ENCODE data around the gene MTUS2. TPM values are rescaled to one million over a fixed set of nuclear protein-coding genes. Genes with fewer than 3 reads are reported as not detected.

Gene MTUS2
- total and polyA plus RNA-seq, 4 donors, result under 0.01 to 0.70 (median 0.15) TPM

- Histone ChIP-seq H3K9ac (ENCODE audit: low read depth in 1 of 2, low read length in 2 of 2) (no peak overlapping the region), H3K27ac (ENCODE audit: low read depth in 1 of 2, low read length in 2 of 2) (no peak overlapping the region), H3K27me3 (ENCODE audit: control insufficient read depth in 4 of 4, insufficient read depth in 4 of 4, low read length in 3 of 4) (no peaks in the 10 kb centered on the region), H3K36me3 (ENCODE audit: control insufficient read depth in 4 of 4, insufficient read depth in 3 of 4, low read depth in 1 of 4, low read length in 3 of 4) (no peaks in the 10 kb centered on the region), H3K9me3 (ENCODE audit: control insufficient read depth in 4 of 4, low read length in 3 of 4) (no peaks in the 10 kb centered on the region), H3K4me3 (ENCODE audit: low read depth in 1 of 3, low read length in 3 of 3) (no peak overlapping the region), H3K4me1 (ENCODE audit: control insufficient read depth in 4 of 4, insufficient read depth in 4 of 4, low read length in 3 of 4) (no peaks in the 10 kb centered on the region)
- DNase-seq (ENCODE audit: low spot score), result no peak
- peak in 1 of 2 donors; percentile 11 for TF ChIP-seq RAD21 (IDR thresholded peaks at IDR 0.05)
- TF ChIP-seq CTCF (IDR thresholded peaks at IDR 0.05; ENCODE audit: low read depth, low read length, missing input control), result peak; percentile 13
- TF ChIP-seq GABPA (IDR thresholded peaks at IDR 0.05 in 1 of 2, conservative IDR thresholded peaks at IDR 0.05 in 1 of 2), result no peak
- WGBS, result 87% methylated on average over 6 of the region's 6 CpGs
Observed at GRCh38 chr13:29454931-29455481, 634.9 kb downstream of the MTUS2 start.

- WGBS, result 82% methylated on average over 1 of the region's 1 CpG
- H3K9me3 ChIP-seq (ENCODE audit: control insufficient read depth in 4 of 4, low read length in 3 of 4), result no peaks in the 10 kb centered on the region
- H3K9ac ChIP-seq (ENCODE audit: low read depth in 1 of 2, low read length in 2 of 2), result no peak overlapping the region
- TF ChIP-seq FOXA1 (IDR thresholded peaks at IDR 0.05), result no peak
- no peak for TF ChIP-seq SP1 (IDR thresholded peaks at IDR 0.05)
- TF ChIP-seq EGR1 (IDR thresholded peaks at IDR 0.05; ENCODE audit: low read depth in 2 of 2), result no peak
- TF ChIP-seq TAF1 (conservative IDR thresholded peaks at IDR 0.05), result no peak
- TF ChIP-seq ATF3 (IDR thresholded peaks at IDR 0.05), result no peak
- TF ChIP-seq RAD21 (IDR thresholded peaks at IDR 0.05), result no peak
- no peak for TF ChIP-seq JUND (IDR thresholded peaks at IDR 0.05)
- no peak for TF ChIP-seq HNF4A (conservative IDR thresholded peaks at IDR 0.05)
- TF ChIP-seq FOXA2 (IDR thresholded peaks at IDR 0.05), result no peak
- TF ChIP-seq NR2F2 (IDR thresholded peaks at IDR 0.05), result no peak
- no peak for TF ChIP-seq MAX (IDR thresholded peaks at IDR 0.05)
- no peak for DNase-seq (ENCODE audit: low spot score)
- H3K4me3 ChIP-seq (ENCODE audit: low read depth in 1 of 3, low read length in 3 of 3), result no peak overlapping the region
- no peaks in the 10 kb centered on the region for H3K27me3 ChIP-seq (ENCODE audit: control insufficient read depth in 4 of 4, insufficient read depth in 4 of 4, low read length in 3 of 4)
- H3K4me1 ChIP-seq (ENCODE audit: control insufficient read depth in 4 of 4, insufficient read depth in 4 of 4, low read length in 3 of 4), result no peaks in the 10 kb centered on the region
- no peak overlapping the region for H3K27ac ChIP-seq (ENCODE audit: low read depth in 1 of 2, low read length in 2 of 2)
- no peaks in the 10 kb centered on the region for H3K36me3 ChIP-seq (ENCODE audit: control insufficient read depth in 4 of 4, insufficient read depth in 3 of 4, low read depth in 1 of 4, low read length in 3 of 4)
Observed at GRCh38 chr13:29456419-29456818, 636.3 kb downstream of the MTUS2 start.

GRCh38 chr13:29457299-29457698 is 637.2 kb downstream of the MTUS2 start:
- DNase-seq (ENCODE audit: low spot score), result no peak
- Histone ChIP-seq H3K9me3 (ENCODE audit: control insufficient read depth in 4 of 4, low read length in 3 of 4) (no peaks in the 10 kb centered on the region), H3K27me3 (ENCODE audit: control insufficient read depth in 4 of 4, insufficient read depth in 4 of 4, low read length in 3 of 4) (no peaks in the 10 kb centered on the region), H3K4me1 (ENCODE audit: control insufficient read depth in 4 of 4, insufficient read depth in 4 of 4, low read length in 3 of 4) (no peaks in the 10 kb centered on the region), H3K36me3 (ENCODE audit: control insufficient read depth in 4 of 4, insufficient read depth in 3 of 4, low read depth in 1 of 4, low read length in 3 of 4) (no peaks in the 10 kb centered on the region), H3K27ac (ENCODE audit: low read depth in 1 of 2, low read length in 2 of 2) (no peak overlapping the region), H3K9ac (ENCODE audit: low read depth in 1 of 2, low read length in 2 of 2) (no peak overlapping the region), H3K4me3 (ENCODE audit: low read depth in 1 of 3, low read length in 3 of 3) (no peak overlapping the region)
- TF ChIP-seq JUND (IDR thresholded peaks at IDR 0.05) (no peak), EGR1 (IDR thresholded peaks at IDR 0.05; ENCODE audit: low read depth in 2 of 2) (no peak), RAD21 (IDR thresholded peaks at IDR 0.05) (no peak), FOXA1 (IDR thresholded peaks at IDR 0.05) (no peak), SP1 (IDR thresholded peaks at IDR 0.05) (no peak), MAX (IDR thresholded peaks at IDR 0.05) (no peak), HNF4A (conservative IDR thresholded peaks at IDR 0.05) (no peak), TAF1 (conservative IDR thresholded peaks at IDR 0.05) (no peak), ATF3 (IDR thresholded peaks at IDR 0.05) (no peak), REST (IDR thresholded peaks at IDR 0.05) (no peak), YY1 (IDR thresholded peaks at IDR 0.05) (no peak)
